ENCODE data around the gene DHRS7C.

DNA sequence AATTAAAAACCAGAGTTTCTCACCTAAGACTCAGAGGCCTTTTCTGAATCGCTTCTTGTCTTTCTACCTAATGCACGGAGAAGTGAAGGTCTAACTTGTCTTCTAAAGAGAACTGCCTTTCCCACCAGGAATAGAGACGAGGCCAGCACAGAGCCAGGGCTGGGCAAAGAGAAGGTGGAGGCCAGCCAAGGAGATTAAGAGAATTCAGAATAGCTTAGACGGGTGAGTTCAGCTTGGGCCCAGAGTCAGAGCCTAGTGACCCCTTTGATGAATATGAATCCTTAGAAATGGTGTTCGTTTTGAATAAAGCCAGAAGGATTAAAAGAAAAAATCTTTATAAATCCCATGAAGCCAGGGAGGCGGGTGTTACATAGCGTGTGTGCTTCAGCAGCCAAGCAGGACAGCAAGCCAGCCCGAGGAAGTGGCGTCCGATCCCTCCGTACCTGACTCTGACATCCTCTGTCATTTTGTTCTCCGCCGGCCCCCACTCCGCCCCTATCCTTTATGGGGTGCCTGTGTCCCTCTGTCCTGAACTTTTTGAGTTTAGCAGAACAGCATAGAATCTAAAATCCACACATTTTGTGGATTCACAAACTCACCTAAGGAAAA lies 23.0 kb upstream of the DHRS7C start:
- TF ChIP-seq POLR2A (IDR thresholded peaks at IDR 0.05; ENCODE audit: low read depth, low read length) (no peak), POLR2AphosphoS5 (IDR thresholded peaks at IDR 0.05; ENCODE audit: insufficient read depth, low read depth, low read length) (no peak), MYC (IDR thresholded peaks at IDR 0.05; ENCODE audit: low read depth, low read length) (no peak), GATA2 (IDR thresholded peaks at IDR 0.05; ENCODE audit: insufficient read depth, insufficient read length, low read depth, low read length) (no peak), EZH2 (IDR thresholded peaks at IDR 0.05; ENCODE audit: borderline replicate concordance, low read depth, low read length, severe bottlenecking) (no peak)
- TF ChIP-seq, protein P1, sequence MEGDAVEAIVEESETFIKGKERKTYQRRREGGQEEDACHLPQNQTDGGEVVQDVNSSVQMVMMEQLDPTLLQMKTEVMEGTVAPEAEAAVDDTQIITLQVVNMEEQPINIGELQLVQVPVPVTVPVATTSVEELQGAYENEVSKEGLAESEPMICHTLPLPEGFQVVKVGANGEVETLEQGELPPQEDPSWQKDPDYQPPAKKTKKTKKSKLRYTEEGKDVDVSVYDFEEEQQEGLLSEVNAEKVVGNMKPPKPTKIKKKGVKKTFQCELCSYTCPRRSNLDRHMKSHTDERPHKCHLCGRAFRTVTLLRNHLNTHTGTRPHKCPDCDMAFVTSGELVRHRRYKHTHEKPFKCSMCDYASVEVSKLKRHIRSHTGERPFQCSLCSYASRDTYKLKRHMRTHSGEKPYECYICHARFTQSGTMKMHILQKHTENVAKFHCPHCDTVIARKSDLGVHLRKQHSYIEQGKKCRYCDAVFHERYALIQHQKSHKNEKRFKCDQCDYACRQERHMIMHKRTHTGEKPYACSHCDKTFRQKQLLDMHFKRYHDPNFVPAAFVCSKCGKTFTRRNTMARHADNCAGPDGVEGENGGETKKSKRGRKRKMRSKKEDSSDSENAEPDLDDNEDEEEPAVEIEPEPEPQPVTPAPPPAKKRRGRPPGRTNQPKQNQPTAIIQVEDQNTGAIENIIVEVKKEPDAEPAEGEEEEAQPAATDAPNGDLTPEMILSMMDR (IDR thresholded peaks at IDR 0.05; ENCODE audit: extremely low read depth in 1 of 2, insufficient read depth in 1 of 2, low read depth in 1 of 2, low read length in 2 of 2): no peak
- TF ChIP-seq, protein P2, sequence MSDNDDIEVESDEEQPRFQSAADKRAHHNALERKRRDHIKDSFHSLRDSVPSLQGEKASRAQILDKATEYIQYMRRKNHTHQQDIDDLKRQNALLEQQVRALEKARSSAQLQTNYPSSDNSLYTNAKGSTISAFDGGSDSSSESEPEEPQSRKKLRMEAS (IDR thresholded peaks at IDR 0.05; ENCODE audit: insufficient read depth, insufficient read length): no peak

Data from endothelial cell of umbilical vein (primary cell).